AG04449 (cell line): ENCODE measurements around the gene CD180.

Experiments used
- CTCF ChIA-PET: fragments of 350-600 bp; formaldehyde crosslinking; extraction: SDS; loops from one replicate; lab custom pipeline; 2021; ENCODE audit warnings: antibody characterized with exemption; lab: Yijun Ruan, JAX
- POLR2A ChIA-PET: fragments of 400-600, 350-600 bp; formaldehyde crosslinking; extraction: SDS; loops from one replicate; lab custom pipeline; 2020; ENCODE audit warnings: antibody characterized with exemption, inconsistent platforms; lab: Yijun Ruan, JAX
- DNase-seq: peaks from one replicate; pipeline ENCODE4 v3.0.0-alpha.2; 2010; ENCODE audit warnings: low read depth, low spot score
- H3K4me3 ChIP-seq: 2 replicates; pipeline ENCODE4 v1.5.1; 2011; ENCODE audit warnings: low read depth, mild to moderate bottlenecking, control low read depth, low read length
- TF ChIP-seq, protein P1 (sequence below): IDR thresholded peaks from one replicate; pipeline ENCODE4 v1.5.1; 2011; ENCODE audit warnings: mild to moderate bottlenecking, moderate library complexity, low read length, control low read depth, inconsistent platforms; ENCODE audit not compliant: insufficient read depth; ENCODE audit errors: missing control alignments

CD180 gene

DNA sequence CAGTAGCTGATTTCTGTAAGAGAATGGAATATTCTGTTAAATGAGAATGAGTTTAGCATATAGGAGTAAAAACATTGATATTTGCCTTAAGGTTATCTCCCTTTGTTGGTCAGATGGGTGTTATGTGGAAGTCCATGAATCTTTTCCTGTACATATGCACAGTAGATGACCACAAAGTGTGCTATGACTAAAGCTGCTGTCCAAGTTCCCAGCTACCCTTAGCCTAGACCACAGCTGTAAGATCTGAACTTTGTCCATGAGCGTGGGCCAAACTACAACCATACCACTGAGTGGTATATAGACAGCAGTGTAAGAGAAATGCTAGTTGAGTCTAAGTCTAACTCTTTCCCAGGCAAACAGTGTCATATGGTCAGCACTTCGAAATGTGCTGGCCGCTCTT is 48.8 kb downstream of the CD180 start:
- ChIA-PET CTCF (interaction anchor here (0.9 to 4.2 kb wide), 9 partner anchors 9 to 334 kb away, joined by 3 to 35 read pairs (median 5); no protein-coding TSS in a partner anchor), POLR2A (no interaction called here)
- TF ChIP-seq, protein P1, sequence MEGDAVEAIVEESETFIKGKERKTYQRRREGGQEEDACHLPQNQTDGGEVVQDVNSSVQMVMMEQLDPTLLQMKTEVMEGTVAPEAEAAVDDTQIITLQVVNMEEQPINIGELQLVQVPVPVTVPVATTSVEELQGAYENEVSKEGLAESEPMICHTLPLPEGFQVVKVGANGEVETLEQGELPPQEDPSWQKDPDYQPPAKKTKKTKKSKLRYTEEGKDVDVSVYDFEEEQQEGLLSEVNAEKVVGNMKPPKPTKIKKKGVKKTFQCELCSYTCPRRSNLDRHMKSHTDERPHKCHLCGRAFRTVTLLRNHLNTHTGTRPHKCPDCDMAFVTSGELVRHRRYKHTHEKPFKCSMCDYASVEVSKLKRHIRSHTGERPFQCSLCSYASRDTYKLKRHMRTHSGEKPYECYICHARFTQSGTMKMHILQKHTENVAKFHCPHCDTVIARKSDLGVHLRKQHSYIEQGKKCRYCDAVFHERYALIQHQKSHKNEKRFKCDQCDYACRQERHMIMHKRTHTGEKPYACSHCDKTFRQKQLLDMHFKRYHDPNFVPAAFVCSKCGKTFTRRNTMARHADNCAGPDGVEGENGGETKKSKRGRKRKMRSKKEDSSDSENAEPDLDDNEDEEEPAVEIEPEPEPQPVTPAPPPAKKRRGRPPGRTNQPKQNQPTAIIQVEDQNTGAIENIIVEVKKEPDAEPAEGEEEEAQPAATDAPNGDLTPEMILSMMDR = no peak
- DNase-seq = no peak
- no peak overlapping the region for H3K4me3 ChIP-seq

DNA sequence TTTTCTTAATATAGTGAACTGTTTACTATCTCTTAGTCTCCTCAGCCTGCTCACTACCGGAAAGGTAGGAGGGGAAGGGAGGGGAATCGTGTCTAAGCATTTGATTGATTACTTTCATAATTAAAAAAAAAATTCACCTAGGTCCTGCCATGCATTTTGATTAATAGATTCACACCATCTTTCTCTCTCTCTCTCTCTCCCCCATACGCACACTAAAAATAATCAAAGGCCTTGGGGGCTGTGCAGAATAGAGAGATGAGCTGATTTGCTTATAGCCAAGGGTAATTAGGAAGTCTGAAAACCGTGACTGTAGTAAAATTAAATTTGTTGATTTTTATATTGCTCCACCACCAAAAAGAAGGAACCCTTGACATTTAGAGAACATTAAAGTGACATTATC is 49.6 kb downstream of the CD180 start:
- ChIA-PET POLR2A (no interaction called here), CTCF (interaction anchor here (0.6 to 4.2 kb wide), 10 partner anchors 10 to 333 kb away, joined by 3 to 35 read pairs (median 5); no protein-coding TSS in a partner anchor)
- no peak overlapping the region for H3K4me3 ChIP-seq
- TF ChIP-seq, protein P1 = no peak
- DNase-seq = no peak

DNA sequence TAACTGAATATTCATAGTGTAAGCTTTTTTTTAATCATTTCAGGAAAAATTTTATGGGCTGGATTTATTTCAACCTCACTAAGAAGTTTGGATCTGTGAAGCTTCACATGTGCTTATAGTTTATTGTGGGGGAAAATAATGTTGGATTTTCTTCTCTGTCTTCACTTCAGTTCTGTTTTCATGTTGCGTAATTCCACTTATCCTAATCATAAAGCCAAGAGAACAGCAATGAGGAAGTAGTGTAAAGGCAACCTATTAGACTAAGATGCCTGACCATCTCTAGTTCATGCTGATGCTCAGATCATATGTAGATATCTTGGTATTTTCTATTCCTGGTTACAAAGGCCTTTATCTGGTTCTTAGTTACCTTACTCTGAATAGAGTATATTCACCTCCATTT is 50.0 kb downstream of the CD180 start:
- CTCF ChIA-PET = interaction anchor here (1.1 to 4.2 kb wide), 3 partner anchors 10 to 332 kb away, joined by 3 to 35 read pairs (median 6); no protein-coding TSS in a partner anchor
- no peak for DNase-seq
- no peak overlapping the region for H3K4me3 ChIP-seq
- POLR2A ChIA-PET = no interaction called here
- TF ChIP-seq, protein P1 = no peak

DNA sequence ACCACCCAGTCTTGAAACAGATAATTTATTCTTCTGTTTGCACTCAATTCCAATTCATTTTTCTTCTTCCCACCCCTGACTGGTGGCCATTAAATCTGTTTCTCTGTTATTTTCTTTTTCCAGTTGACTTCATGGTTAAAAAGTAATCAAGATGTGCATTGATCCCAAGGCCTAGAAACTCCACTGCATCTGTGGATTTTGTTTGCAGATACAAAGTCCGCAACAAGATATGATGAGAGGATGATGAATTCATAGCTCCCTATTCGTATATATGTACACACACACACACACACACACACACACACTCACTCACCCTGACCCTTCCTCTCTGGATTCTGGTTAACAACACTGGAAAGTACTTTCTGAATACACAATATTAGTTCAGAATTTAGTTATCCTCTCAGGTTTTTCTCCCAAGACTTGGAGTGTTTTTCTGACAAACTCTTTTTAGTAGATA is 52.4 kb downstream of the CD180 start:
- DNase-seq = no peak
- POLR2A ChIA-PET = no interaction called here
- H3K4me3 ChIP-seq = no peak overlapping the region
- CTCF ChIA-PET = no interaction called here
- TF ChIP-seq, protein P1 = no peak

DNA sequence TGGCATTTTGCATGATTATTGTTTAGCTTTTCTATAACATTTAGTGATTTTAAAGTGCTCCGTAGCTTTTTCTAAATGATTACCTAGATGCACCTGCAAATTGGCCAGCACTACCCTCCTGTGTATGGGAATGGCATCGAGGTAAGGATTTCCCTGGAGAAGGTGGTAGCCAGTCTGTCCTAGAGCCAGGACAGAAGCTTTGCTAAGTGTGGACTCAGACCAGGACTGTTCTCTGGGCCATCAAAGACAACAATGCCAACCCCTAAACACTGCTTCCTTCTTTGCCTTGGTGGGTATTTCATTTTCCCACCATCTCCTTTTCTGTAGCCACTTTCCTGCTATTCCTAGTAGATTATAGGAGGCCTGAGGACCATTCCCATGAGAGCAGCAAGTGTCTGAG is 53.0 kb downstream of the CD180 start:
- TF ChIP-seq, protein P1 = no peak
- no peak for DNase-seq
- ChIA-PET POLR2A (interaction anchor here (0.6 kb wide), 1 partner anchor 296 kb away, joined by 3 read pairs; no protein-coding TSS in a partner anchor), CTCF (no interaction called here)
- no peak overlapping the region for H3K4me3 ChIP-seq

DNA sequence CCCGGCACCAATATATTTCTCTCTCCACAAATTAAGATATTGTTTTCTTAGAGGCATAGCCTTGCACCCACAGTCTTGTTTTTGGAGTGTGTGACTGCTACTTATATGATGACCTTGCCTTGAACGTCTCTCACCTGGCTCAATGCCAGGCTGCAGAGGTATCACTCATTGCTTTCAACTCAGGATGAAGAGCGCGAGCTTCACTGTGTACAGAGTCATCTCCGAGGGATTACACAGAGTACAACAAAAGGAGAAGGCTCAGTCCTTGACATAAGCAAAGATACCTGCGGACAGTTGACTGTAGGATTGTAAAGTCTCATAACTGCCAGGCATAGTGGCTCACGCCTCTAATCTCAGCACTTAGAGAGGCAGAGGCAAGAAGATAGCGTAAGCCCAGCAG is 53.8 kb downstream of the CD180 start:
- no peak overlapping the region for H3K4me3 ChIP-seq
- ChIA-PET CTCF (no interaction called here), POLR2A (no interaction called here)
- no peak for DNase-seq
- TF ChIP-seq, protein P1 = no peak
